ENCODE measurements around the gene ZFR2.

GRCh38 chr19:3899531-3900294 is 30.9 kb upstream of the ZFR2 start:
- TF ChIP-seq CTCF (conservative IDR thresholded peaks at IDR 0.05; ENCODE audit: low read depth, low read length) = no peak
- TF ChIP-seq EZH2 (IDR thresholded peaks at IDR 0.05; ENCODE audit: borderline replicate concordance, low read depth, low read length, poor library complexity, severe bottlenecking) = no peak
